K562 (cell line): Measurements from ENCODE around the gene ZNF692. TPM values are rescaled to one million over a fixed set of nuclear protein-coding genes. Genes with fewer than 3 reads are reported as not detected.

Experiments used
- CHD2 ChIP-seq: IDR thresholded peaks from 2 replicates; pipeline ENCODE4 v1.6.1; 2011; ENCODE audit warnings: low read depth, low read length
- CTCFL ChIP-seq: IDR thresholded peaks from 2 replicates; pipeline ENCODE4 v1.6.1; 2011; ENCODE audit warnings: borderline replicate concordance, low read depth, mild to moderate bottlenecking, moderate library complexity, low read length; ENCODE audit not compliant: insufficient read depth, poor library complexity, severe bottlenecking
- EGR1 ChIP-seq: fragments of 450-650 bp; conservative IDR thresholded peaks from 2 replicates; pipeline ENCODE4 v1.6.1; 2017; ENCODE audit warnings: mild to moderate bottlenecking
- ELF2 ChIP-seq: fragments of 250-450 bp; sonication (Bioruptor Pico); IDR thresholded peaks from 2 replicates; pipeline ENCODE4 v1.5.0; 2021; ENCODE audit warnings: mild to moderate bottlenecking
- NFIX ChIP-seq: fragments of 250-450 bp; sonication (Bioruptor Pico); IDR thresholded peaks from 2 replicates; pipeline ENCODE4 v1.4.0; 2020; ENCODE audit warnings: low read depth, mild to moderate bottlenecking, moderate library complexity
- NUFIP1 ChIP-seq: fragments of 450-650 bp; IDR thresholded peaks from 2 replicates; pipeline ENCODE4 v1.6.1; 2018; ENCODE audit not compliant: partially characterized antibody
- PKNOX1 ChIP-seq: fragments of 450-650 bp; IDR thresholded peaks from 2 replicates; pipeline ENCODE4 v1.6.1; 2016
- RBM14 ChIP-seq: fragments of 200-400 bp; formaldehyde crosslinking; IDR thresholded peaks from 2 replicates; pipeline ENCODE4 v1.6.1; 2018; ENCODE audit warnings: low read depth, mild to moderate bottlenecking, low read length, moderate library complexity, borderline replicate concordance; ENCODE audit not compliant: insufficient read depth
- SP2 ChIP-seq: IDR thresholded peaks from 2 replicates; pipeline ENCODE4 v1.6.1; 2011; ENCODE audit warnings: mild to moderate bottlenecking, low read depth, low read length, moderate library complexity; ENCODE audit not compliant: poor library complexity, severe bottlenecking; ENCODE audit errors: extremely low read depth
- SUPT5H ChIP-seq: fragments of 450-650 bp; IDR thresholded peaks from 2 replicates; pipeline ENCODE4 v1.6.1; 2016
- TCF3 ChIP-seq: sonication (generic); formaldehyde crosslinking; IDR thresholded peaks from 2 replicates; pipeline ENCODE4 v1.4.0; 2020; ENCODE audit warnings: mild to moderate bottlenecking, missing genetic modification reagents
- WHSC1 ChIP-seq: IDR thresholded peaks from one replicate; pipeline ENCODE4 v1.6.1; 2012; ENCODE audit warnings: low read length, control low read depth, inconsistent platforms
- ZEB2 ChIP-seq: fragments of 450-650 bp; IDR thresholded peaks from 2 replicates; pipeline ENCODE4 v1.6.1; 2016
- ZFX ChIP-seq: sonication (generic); formaldehyde crosslinking; IDR thresholded peaks from 2 replicates; pipeline ENCODE4 v1.8.0; 2022; ENCODE audit warnings: mild to moderate bottlenecking, missing genetic modification reagents, moderate library complexity
- ZNF124 ChIP-seq: sonication (generic); formaldehyde crosslinking; IDR thresholded peaks from 2 replicates; pipeline ENCODE4 v1.8.1; 2022; ENCODE audit warnings: missing genetic modification reagents
- ZNF239 ChIP-seq: fragments of 250-450 bp; sonication (Bioruptor Pico); IDR thresholded peaks from 2 replicates; pipeline ENCODE4 v1.4.0; 2020; ENCODE audit warnings: mild to moderate bottlenecking
- polyA plus RNA-seq, 8 experiments: library from polyadenylated mRNA; depleted of rRNA in 4 of 8; stranded (reverse) in 5 of 8; unstranded in 3 of 8; fragments of >200 nt; fragmentation: Nextera tagmentation in 2 of 8; fragmentation: Illumina TruSeq in 1 of 8; extraction: Ambion mirVana in 2 of 8; extraction: Trizol in 1 of 8; gene quantifications; 2 replicates each; pipeline versions ENCODE4 v1.2.1 to v1.2.3, GENCODE V29; 2011 to 2014; ENCODE audit warnings: inconsistent platforms in 1 of 8, missing spikeins in 1 of 8
- total RNA-seq, 7 experiments: library from RNA; depleted of rRNA in 6 of 7; stranded (reverse); fragments of >200 nt in 6 of 7; fragmentation: Illumina TruSeq in 2 of 7; extraction: Trizol in 2 of 7; gene quantifications; 2 replicates each; pipeline versions ENCODE4 v1.2.1 to v1.2.3, GENCODE V29; 2011 to 2021; ENCODE audit warnings: low replicate concordance in 1 of 7
- TF ChIP-seq, protein P1 (sequence below): sonication (generic); formaldehyde crosslinking; IDR thresholded peaks from 2 replicates; pipeline ENCODE4 v1.8.0; 2022; ENCODE audit warnings: mild to moderate bottlenecking, low read depth, missing genetic modification reagents
- TF ChIP-seq, protein P2 (sequence below): fragments of 250-450 bp; sonication (Bioruptor Pico); IDR thresholded peaks from 2 replicates; pipeline ENCODE4 v1.8.0; 2021; ENCODE audit warnings: moderate library complexity, mild to moderate bottlenecking, inconsistent platforms
- TF ChIP-seq, protein P3 (sequence below): sonication (generic); formaldehyde crosslinking; IDR thresholded peaks from 2 replicates; pipeline ENCODE4 v1.9.0; 2022; ENCODE audit warnings: mild to moderate bottlenecking, missing genetic modification reagents

Gene ZNF692
- total and polyA plus RNA-seq, 9 of the 15 experiments (the other 6 are each of a cell fraction or from before 2014, with no cell fraction given), result 8.4 to 143 (median 55.9) TPM

- 0 out of 2 replicates have a peak, but pooled peaks have one; percentile 35 for TF ChIP-seq ZEB2
- TF ChIP-seq CHD2, result no peak
- TF ChIP-seq WHSC1, result no peak
- TF ChIP-seq NFIX (CRISPR knock-in tag), result no peak
- peak; percentile 5; the same call in 1 of the 2 replicates for TF ChIP-seq TCF3 (CRISPR knock-in tag)
- TF ChIP-seq SP2, result no peak
- TF ChIP-seq, protein P1, sequence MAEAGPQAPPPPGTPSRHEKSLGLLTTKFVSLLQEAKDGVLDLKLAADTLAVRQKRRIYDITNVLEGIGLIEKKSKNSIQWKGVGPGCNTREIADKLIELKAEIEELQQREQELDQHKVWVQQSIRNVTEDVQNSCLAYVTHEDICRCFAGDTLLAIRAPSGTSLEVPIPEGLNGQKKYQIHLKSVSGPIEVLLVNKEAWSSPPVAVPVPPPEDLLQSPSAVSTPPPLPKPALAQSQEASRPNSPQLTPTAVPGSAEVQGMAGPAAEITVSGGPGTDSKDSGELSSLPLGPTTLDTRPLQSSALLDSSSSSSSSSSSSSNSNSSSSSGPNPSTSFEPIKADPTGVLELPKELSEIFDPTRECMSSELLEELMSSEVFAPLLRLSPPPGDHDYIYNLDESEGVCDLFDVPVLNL, result peak; percentile 55; the same call in 1 of the 2 replicates
- peak; percentile 94 for TF ChIP-seq SUPT5H
- TF ChIP-seq, protein P2, sequence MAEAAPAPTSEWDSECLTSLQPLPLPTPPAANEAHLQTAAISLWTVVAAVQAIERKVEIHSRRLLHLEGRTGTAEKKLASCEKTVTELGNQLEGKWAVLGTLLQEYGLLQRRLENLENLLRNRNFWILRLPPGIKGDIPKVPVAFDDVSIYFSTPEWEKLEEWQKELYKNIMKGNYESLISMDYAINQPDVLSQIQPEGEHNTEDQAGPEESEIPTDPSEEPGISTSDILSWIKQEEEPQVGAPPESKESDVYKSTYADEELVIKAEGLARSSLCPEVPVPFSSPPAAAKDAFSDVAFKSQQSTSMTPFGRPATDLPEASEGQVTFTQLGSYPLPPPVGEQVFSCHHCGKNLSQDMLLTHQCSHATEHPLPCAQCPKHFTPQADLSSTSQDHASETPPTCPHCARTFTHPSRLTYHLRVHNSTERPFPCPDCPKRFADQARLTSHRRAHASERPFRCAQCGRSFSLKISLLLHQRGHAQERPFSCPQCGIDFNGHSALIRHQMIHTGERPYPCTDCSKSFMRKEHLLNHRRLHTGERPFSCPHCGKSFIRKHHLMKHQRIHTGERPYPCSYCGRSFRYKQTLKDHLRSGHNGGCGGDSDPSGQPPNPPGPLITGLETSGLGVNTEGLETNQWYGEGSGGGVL, result no peak
- TF ChIP-seq EGR1, result no peak
- peak; percentile 65 for TF ChIP-seq PKNOX1
- TF ChIP-seq ELF2, result no peak
- TF ChIP-seq, protein P3, sequence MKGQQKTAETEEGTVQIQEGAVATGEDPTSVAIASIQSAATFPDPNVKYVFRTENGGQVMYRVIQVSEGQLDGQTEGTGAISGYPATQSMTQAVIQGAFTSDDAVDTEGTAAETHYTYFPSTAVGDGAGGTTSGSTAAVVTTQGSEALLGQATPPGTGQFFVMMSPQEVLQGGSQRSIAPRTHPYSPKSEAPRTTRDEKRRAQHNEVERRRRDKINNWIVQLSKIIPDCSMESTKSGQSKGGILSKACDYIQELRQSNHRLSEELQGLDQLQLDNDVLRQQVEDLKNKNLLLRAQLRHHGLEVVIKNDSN, result peak; percentile 58
- TF ChIP-seq RBM14, result no peak; the same call in 1 of the 2 replicates
- no peak for TF ChIP-seq NUFIP1
- TF ChIP-seq ZNF124 (CRISPR knock-in tag), result no peak
- peak; percentile 98 for TF ChIP-seq ZFX (CRISPR knock-in tag)
- no peak for TF ChIP-seq CTCFL
- no peak for TF ChIP-seq ZNF239 (CRISPR knock-in tag)
Measured at GRCh38 chr1:248838357-248839167, 20.3 kb downstream of the ZNF692 start (continued).
